Testis (tissue), 2 donors: ENCODE data around the gene FARS2.

Experiments used
- CTCF ChIP-seq, 3 experiments: fragments of 450-650 bp in 2 of 3; fragments of 200-600 bp in 1 of 3; sonication (generic) in 1 of 3; IDR thresholded peaks; one replicate each; pipeline ENCODE4 v1.5.1; 2016 to 2019; ENCODE audit warnings: antibody characterized with exemption in 3 of 3, mild to moderate bottlenecking in 2 of 3, moderate library complexity in 1 of 3
- POLR2A ChIP-seq: fragments of 450-650 bp; IDR thresholded peaks from one replicate; pipeline ENCODE4 v1.6.1; 2017; ENCODE audit warnings: antibody characterized with exemption, mild to moderate bottlenecking, moderate library complexity

- TF ChIP-seq CTCF (IDR thresholded peaks at IDR 0.05) (no peak), POLR2A (no peak)
These were observed 142.3 kb downstream of the FARS2 start for GRCh38 chr6:5403609-5404008.
